AG09319 (cell line): ENCODE results near the gene SH3TC2.

Experiments
- DNase-seq: peaks from one replicate; pipeline ENCODE4 v3.0.0-alpha.2; 2010; ENCODE audit warnings: low read depth; ENCODE audit errors: extremely low read depth
- CTCF ChIP-seq: IDR thresholded peaks from 2 replicates; pipeline ENCODE4 v1.5.1; 2011; ENCODE audit warnings: low read depth, mild to moderate bottlenecking, inconsistent platforms, low read length, moderate library complexity

Gene SH3TC2

GRCh38 chr5:148968311-148968710 lies 94.6 kb downstream of the SH3TC2 start:
- DNase-seq, result no peak
- TF ChIP-seq CTCF, result no peak

GRCh38 chr5:148967783-148968182 lies 95.1 kb downstream of the SH3TC2 start:
- DNase-seq, result no peak
- no peak for TF ChIP-seq CTCF

GRCh38 chr5:148966938-148967337 lies 95.9 kb downstream of the SH3TC2 start:
- no peak for DNase-seq
- TF ChIP-seq CTCF, result no peak

- no peak for DNase-seq
- TF ChIP-seq CTCF, result no peak
These were observed 96.5 kb downstream of the SH3TC2 start for GRCh38 chr5:148966348-148966747.

GRCh38 chr5:148965511-148966265 lies 97.2 kb downstream of the SH3TC2 start:
- DNase-seq, result peak; percentile 80
- TF ChIP-seq CTCF, result no peak

GRCh38 chr5:148963664-148964063 lies 99.2 kb downstream of the SH3TC2 start:
- no peak for TF ChIP-seq CTCF
- DNase-seq, result no peak

- no peak for TF ChIP-seq CTCF
- no peak for DNase-seq
These were observed 100.0 kb downstream of the SH3TC2 start for GRCh38 chr5:148962761-148963324.
